GM13976 (cell line): Measurements from ENCODE around the gene MAPT.

Source experiments
- DNase-seq: peaks from one replicate; pipeline ENCODE4 v3.0.0; 2012; ENCODE audit warnings: low spot score
- CTCF ChIP-seq: IDR thresholded peaks from 2 replicates; pipeline ENCODE4 v1.5.1; 2012; ENCODE audit warnings: borderline replicate concordance, mild to moderate bottlenecking; ENCODE audit not compliant: insufficient read depth; ENCODE audit errors: extremely low read depth, missing control alignments, control extremely low read depth
- in situ Hi-C: fragments of 300-500 bp; cut with MboI; formaldehyde crosslinking; loops from one replicate; pipeline ENCODE4 v1.12.0; 2022; ENCODE audit warnings: low sequenced_read_pairs, mixed read lengths, inconsistent platforms; ENCODE audit not compliant: unreplicated experiment

MAPT gene

GRCh38 chr17:46060461-46060860 is 166.1 kb downstream of the MAPT start:
- in situ Hi-C loops = no loop called here
- no peak for DNase-seq
- no peak for TF ChIP-seq CTCF

DNA sequence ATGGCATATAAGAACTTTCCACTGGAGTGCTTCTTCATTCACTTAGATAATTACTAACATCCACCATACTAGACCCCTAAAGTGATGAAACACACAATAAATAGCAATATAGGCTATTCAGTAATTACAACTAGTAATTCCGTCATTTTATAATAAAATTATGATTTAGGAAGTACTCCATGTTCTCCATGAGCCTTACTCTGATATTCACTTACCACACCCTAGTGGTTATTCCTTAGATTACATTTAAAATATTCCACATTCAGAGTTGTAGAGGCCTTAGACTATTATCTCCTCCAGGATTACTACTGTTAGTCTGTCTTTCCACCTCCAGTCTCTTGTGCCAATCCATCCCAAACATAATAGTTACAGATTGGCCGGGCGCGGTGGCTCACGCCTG is 167.1 kb downstream of the MAPT start:
- in situ Hi-C loops = no loop called here
- no peak for DNase-seq
- no peak for TF ChIP-seq CTCF

DNA sequence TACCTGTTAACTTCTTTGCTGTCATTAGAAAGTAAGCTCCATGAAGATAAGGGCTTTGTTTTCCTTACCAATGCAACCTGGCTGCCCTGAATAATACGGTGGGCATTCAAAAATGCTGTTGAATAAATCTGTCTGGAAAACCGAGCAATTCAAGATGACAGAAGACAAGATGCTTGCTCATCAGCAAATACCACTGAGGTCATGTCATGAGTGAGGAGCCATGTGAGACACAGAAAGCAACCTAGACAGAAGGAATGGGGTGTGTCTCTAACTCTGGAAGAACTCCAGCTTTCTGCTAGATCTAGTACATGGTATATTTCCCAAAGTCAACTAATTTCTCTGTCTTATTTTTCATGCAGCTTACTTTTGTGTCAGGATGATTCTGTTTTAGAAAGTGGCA is 168.9 kb downstream of the MAPT start:
- in situ Hi-C loops = no loop called here
- no peak for DNase-seq
- TF ChIP-seq CTCF = no peak

GRCh38 chr17:46064460-46064859 is 170.1 kb downstream of the MAPT start:
- in situ Hi-C loops = no loop called here
- DNase-seq = no peak

DNA sequence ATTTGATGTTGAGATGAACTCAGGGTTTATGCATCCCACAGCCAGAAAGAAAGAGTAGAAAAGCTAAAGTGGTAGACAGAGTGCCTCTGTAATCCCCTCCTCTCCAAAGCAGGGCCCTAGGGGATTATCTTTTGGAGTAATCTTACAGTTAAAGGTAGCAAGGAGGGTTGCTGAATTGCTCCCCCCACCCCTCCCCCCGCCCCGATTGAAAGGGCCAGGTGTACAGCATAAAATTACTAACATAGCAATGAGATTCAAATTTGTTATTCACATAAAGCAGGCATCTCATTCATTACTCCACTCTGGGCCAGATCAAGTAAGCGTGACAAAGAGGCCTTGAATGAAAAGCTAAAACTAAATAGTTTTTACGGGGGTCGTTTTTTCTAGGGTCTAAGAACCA is 177.4 kb downstream of the MAPT start:
- in situ Hi-C loops = no loop called here
- DNase-seq = no peak
- TF ChIP-seq CTCF = no peak

More at GRCh38 chr17:46064460-46064859, 170.1 kb downstream of the MAPT start:
- TF ChIP-seq CTCF = no peak

- DNase-seq = no peak
- in situ Hi-C loops = no loop called here
- TF ChIP-seq CTCF = no peak
These were observed 178.6 kb downstream of the MAPT start for GRCh38 chr17:46072998-46073397.

DNA sequence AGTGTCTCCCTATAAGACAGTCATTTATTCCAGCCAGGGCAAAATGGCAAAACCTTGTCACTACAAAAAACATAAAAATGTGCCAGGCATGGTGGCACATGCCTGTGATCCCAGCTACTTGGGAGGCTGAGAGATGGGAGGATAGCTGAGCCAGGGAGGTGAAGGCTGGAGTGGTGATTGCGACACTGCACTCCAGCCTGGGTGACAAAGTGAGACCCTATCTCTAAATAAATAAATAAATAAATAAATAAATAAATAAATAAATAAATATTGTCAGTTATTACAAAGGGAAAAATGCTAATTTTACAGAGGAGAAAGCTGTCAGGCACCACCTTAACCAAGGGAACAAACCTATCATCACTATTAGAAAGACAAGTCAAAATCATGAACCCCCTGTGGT is 180.2 kb downstream of the MAPT start:
- no peak for TF ChIP-seq CTCF
- in situ Hi-C loops = no loop called here
- DNase-seq = no peak
